Left cardiac atrium (tissue), 4 donors: ENCODE data around the gene PSMB7. TPM values are rescaled to one million over a fixed set of nuclear protein-coding genes. Genes with fewer than 3 reads are reported as not detected.

ENCODE experiments used
- ATAC-seq, 2 donors: fragments of 200-7000 bp; cut with Tn5 transposase; one replicate each; pipeline ENCODE4 v1.9.1; 2020; ENCODE audit warnings: mild to moderate bottlenecking in 2 of 2, moderate library complexity in 2 of 2
- DNase-seq: peaks from one replicate; pipeline ENCODE4 v3.0.0-alpha.2; 2020
- intact Hi-C, 2 donors: fragments of 100-400 bp; cut with DNase I; formaldehyde crosslinking; loops; one replicate each; pipeline versions ENCODE4 v1.14.1 to v1.15.1; 2022 to 2023
- long read RNA-seq: library from polyadenylated mRNA; unstranded; transcript quantifications from one replicate; pipeline ENCODE4 v2.0.0, GENCODE V29; 2021
- total RNA-seq, 2 donors: library from RNA; stranded (reverse); fragmentation: NEBNext Ultra II Directional; extraction: Animal tissue kit (Norgen Biotek cat#: 25700); gene quantifications; one replicate each; pipeline ENCODE4 v1.2.1, GENCODE V29; 2021
- donor health status: DM: no; HTN: yes; CAD: no.
- donor health status: DM: no; HTN: yes; CAD: no; lungs with severe emphysema.
- donor health status: DM: yes; HTN: yes; CAD: no.
- donor health status: Dilated cardiomyopathy.

Gene PSMB7
- total RNA-seq = 100 to 1,000 TPM; 124 to 135 TPM
- long read RNA-seq, transcript PSMB7-201 (8 exons, 980 nt) = major isoform, 48 of 55 reads
- long read RNA-seq, partial matches to known transcripts = 1 of 55 reads
- long read RNA-seq, other reads (novel, unspliced or antisense) = 6 of 55 reads

DNA sequence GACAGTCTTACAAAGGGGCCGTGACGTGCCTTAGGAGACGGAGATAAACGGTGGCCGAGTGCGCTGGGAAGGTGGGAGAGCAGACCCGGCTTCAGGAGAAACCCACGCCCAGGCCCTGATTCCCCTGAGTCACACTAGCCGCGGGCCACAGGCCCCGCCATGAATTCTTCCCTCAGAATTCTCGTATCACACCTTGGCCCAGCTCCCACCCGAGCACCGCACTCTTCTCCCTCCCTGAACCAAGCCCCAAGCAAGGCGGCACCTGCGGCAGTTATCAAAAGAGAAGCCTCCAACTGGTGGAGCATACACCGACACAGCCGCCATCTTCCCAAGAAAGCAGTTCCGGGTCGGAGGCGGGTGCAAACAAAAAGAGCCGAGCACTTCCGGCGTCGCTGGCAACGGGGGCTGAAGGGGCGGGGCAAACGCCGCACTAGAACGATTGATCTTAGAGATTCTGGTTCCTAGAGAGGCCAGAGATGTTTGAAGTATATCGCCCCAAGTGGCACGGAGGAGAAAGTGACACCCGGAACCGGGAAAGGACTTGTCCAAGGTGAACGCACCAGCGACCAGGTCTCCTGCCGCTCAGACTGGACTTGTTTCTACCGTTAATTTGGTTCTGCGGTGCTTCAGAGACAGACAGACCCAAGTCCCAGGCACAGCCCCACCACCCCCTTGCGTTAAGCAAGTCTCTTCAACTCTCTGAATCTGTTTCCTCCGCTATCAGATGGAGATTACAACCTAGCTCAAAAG, at the start of gene PSMB7:
Gene PSMB7, minus strand, starts transcription at position 341 of the 750 bp plus-strand sequence. Its CDS starts 17 bp downstream, at position 324.
- intact Hi-C loops = no loop called here
- DNase-seq = peak; percentile 96
- ATAC-seq = peak; percentile 97

DNA sequence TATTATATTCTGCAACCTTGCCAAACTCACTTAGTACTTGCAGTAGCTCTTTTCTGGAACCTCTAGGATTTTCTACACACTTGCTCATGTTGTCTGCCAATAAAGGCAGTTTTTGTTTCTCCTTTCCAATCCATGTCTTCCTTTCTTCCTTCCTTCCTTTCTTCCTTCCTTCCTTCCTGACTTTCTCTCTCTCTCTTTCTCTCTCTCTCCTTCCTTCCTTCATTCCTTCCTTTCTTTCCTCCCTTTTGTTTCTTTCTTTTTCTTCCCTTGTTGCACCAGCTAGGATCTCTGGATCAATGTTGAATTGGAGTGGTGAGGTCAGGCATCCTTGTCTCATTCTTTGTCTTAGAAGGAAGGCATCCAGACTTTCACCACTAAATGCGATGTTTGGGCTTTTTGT, 47.5 kb upstream of the PSMB7 start:
- no peak for DNase-seq
- intact Hi-C loops = no loop called here

DNA sequence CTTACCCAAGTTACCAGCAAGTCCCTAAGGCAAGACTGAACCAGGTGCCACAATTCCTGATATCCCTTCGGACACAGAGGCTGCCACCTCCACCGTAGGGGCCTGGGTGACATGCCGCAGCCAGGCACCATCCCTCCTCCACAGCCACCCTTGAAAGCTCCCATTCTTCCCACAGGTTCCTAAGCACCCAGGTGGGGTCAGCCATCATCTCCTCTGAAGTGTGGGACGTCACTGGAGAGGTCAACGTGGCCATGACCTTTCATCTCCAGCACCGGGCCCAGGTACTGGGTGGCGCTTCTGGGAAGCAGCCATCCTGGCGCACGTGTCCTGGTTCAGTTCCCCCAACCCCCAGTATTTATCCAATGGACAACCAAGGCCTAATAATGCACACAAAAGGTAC, 43.2 kb upstream of the PSMB7 start:
- intact Hi-C loops = no loop called here
- DNase-seq = no peak
- ATAC-seq = no peak

More for the DNA sequence above, 47.5 kb upstream of the PSMB7 start:
- no peak for ATAC-seq

DNA sequence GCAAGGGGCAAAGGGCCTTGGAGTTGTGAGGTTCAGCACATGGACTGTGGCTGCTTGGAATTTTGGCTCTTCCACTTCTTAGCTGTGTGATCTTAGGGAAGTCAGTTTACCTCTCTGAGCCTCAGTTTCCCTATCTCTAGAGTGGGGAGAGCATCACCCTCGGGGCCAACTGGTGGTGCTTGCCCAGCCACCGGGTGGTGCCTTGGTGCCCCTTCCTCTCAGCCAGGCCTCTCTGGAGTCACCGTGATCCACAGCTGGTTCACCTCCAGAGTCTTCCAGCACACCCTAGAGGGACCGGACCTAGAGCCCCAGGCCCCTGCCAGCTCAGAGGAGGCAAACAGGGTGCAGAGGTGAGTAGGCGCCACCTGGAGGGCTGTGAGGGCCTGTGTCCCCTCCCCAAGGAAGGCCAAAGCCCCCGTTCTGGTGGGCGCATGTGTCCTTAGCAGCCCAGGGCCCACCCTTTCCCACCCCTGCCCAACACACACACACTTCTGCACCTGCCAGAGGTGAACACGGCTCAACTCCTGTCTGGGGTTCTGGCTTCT, 42.7 kb upstream of the PSMB7 start:
- intact Hi-C loops = no loop called here
- DNase-seq = no peak
- ATAC-seq = no peak

DNA sequence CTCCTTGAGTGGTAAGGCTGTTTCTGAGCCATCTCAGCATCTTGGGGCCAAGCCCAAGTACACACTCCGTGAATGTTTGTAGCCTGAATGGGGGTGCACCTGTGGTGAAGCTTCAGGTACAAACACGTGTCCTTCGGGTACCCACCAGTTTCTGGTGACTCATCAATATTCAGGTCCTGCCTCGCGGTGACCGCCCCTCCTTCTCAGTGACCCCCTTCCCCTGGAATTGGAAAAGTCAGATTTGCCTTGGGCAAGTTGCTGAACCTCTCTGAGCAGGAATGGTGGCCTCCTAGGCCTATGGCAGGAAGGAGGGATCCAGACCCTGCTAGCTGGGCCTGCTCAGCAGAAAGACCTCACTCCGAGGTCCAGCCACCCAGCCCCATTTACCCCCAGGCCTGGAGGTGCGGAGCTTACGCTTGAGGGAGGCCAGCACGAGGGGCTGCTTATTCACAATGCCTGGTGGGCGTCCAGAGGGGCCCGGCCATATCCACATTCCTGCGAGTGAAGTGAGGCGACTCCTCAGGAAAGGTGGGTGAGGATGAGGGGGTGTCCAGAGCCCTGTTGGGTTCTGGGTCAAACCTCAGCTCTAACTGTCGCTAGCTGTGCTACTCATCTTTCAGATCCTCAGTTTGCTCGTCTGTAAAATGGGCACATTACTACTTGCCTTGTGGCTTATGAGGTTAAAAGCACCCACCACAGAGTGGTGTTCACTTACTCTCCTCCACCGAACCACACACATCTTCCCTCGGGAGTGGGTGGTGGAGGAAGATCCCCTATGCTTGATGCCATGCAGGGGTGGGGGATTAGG, 42.0 kb upstream of the PSMB7 start:
- ATAC-seq = no peak
- intact Hi-C loops = no loop called here
- no peak for DNase-seq

DNA sequence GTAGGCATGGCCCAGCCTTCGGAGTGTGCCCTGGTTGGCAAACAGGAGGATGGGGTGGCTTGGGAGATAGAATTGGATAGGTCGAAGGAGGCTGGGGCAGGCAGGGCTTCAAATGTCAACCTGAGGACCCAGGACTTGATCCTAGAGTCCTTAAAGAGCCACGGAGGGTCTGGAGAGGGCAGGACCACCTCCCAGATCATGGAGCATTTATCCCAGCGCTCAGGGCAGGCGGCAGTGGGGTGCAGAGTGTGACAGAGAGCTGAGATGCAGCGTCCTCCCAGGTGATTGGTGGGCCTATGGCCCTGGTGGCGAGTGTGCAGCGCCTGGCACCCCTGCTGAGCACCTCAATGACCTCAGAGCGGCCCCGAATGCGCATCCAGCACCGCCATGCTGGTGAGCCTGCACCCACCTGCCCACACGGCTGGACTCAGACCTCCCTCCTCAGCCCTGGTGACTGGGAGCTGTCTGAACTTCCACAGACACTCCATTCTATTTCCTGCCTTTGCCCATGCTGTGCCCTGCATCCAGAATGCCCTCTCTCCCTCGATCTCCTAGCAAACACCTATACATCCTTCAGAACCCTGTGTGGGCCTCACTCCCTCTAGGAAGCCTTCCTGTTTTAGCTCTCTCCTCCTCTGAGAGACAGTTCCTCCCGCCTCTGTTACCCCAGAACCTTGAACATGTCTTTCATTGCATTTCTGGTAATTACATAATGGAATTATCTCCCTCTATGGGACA, 41.3 kb upstream of the PSMB7 start:
- intact Hi-C loops = no loop called here
- no peak for DNase-seq
- ATAC-seq = no peak

DNA sequence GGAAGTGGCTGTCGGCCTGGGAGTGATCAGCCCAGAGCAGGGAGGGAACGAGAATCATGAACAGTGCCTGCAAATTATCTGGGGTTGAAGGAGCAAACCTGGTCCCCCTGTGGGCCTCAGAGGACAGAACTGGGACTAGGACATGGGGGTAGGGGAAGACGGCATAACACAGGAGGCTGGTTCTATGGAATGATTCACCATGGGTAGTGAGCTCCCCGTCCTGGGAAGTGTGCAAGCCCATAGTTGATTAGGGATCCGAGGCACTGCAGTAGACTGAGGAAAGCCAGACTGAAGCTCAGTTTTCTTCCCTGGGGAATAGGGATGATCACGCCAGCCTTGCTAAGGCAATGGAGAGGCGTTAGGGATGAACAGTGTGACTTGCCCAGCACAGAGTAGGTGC, 40.6 kb upstream of the PSMB7 start:
- no peak for DNase-seq
- intact Hi-C loops = no loop called here
- ATAC-seq = no peak

DNA sequence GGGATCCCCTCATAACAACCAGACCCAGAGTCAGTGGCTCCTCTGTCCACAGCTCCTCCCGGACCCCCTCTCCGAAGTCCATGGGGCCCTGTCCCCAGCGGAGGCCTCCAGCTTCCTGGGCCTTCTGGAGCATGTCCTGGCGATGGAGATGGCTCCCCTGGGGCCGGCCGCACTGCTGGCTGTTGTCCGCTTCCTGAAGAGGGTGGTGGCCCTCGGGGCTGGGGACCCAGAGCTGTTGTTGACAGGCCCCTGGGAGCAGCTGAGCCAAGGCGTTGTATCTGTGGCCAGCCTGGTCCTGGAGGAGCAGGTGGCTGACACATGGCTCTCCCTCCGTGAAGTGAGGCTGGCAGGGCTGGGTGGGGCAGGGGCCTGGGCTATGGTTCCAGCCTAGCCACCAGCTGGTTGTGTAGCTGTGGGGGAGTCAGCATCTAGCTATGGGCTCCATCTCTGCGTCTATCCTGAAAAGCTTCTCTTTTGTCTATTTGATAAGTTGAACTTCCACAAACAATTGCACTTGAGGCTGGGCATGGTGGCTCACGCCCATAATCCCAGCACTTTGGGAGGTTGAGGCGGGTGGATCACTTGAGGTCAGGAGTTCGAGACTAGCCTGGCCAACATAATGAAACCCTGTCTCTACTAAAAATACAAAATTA, 39.7 kb upstream of the PSMB7 start:
- ATAC-seq (no peak), DNase-seq (no peak)
- intact Hi-C loops = no loop called here

DNA sequence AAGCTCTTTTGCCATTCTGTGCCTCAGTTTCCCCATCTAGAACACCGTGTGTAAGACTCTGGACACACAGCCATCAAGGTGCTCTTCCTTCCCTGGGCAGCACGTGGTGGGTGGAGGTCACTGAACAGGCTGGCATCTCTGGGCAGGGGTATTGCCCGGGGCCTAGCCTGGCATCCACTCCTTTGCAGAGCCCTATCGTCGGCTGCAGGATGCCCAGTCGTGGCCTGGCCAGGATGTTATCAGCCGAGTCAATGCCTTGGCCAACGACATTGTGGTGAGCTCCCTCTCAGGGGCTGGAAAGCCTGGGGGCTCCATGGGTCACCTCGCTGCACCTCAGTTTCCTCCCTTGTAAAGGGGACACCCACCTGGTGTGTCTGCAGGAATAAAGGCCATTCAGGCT, 39.1 kb upstream of the PSMB7 start:
- intact Hi-C loops = no loop called here
- DNase-seq (no peak), ATAC-seq (no peak)

DNA sequence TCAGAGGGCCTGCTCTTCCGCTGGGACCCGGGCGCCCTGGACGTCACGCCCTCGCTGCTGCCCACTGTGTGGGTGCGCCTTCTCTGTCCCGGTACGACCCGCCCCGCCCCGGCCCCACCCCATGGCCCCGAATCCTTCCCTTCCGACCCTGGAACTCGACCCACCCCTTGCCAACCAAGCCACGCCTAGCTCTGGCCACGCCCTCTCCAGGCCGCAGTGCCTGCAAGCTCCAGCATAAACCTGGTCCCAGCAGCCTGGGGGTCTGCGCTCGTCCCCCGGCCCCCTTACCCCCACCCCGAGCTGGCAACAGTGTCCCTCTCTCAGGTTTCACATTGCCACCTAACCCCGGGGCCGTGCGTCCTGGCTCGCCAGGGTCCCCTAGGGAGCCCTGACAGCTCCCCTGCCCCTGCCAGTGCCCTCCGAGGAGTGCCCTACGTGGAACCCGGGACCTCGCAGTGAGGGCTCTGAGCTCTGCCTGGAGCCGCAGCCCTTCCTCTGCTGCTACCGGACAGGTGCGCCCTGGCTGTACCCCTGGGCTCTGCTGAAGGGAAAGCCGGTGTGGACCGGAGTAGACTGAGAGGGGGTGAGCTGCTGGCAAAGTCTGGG, 38.4 kb upstream of the PSMB7 start:
- DNase-seq = no peak
- intact Hi-C loops = no loop called here
- no peak for ATAC-seq

DNA sequence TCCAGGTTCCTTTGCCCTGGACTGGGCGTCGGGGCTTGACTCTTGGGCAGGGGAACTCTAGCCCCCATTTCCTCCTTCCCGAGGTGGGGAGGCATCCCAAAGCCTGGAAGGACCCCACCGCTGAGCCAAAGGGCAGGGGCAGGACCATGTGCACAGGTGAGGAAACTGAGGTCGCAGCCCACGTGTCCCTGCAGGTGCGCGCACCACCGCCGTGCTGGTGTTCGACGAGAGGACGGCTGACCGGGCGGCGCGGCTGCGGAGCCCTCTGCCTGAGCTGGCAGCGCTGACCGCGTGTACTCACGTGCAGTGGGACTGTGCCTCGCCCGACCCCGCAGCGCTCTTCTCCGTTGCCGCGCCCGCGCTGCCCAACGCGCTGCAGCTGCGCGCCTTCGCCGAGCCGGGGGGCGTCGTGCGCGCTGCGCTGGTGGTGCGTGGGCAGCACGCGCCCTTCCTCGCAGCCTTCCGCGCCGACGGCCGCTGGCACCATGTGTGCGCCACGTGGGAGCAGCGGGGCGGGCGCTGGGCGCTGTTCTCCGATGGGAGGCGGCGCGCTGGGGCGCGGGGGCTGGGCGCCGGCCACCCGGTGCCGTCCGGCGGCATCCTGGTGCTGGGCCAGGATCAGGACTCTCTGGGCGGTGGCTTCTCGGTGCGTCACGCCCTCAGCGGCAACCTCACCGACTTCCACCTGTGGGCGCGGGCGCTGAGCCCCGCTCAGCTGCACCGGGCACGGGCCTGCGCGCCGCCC, 37.8 kb upstream of the PSMB7 start:
- DNase-seq (no peak), ATAC-seq (no peak)
- intact Hi-C loops = no loop called here

DNA sequence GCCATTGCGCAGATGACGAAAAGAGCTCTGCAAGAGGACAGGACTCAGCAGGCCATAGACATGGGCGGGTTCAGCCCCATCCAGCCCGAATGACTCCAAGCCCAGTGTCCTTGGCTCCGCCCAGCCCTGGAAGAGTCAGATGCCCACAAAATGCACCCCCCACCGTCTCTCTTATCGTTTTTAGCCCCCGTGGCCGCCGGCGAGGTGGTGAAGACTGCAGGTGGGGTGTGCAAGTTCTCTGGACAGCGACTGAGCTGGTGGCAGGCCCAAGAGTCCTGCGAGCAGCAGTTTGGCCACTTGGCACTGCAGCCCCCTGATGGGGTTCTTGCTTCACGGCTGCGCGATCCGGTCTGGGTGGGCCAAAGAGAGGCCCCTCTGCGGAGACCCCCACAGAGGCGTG, 37.1 kb upstream of the PSMB7 start:
- DNase-seq (no peak), ATAC-seq (no peak)
- intact Hi-C loops = no loop called here

DNA sequence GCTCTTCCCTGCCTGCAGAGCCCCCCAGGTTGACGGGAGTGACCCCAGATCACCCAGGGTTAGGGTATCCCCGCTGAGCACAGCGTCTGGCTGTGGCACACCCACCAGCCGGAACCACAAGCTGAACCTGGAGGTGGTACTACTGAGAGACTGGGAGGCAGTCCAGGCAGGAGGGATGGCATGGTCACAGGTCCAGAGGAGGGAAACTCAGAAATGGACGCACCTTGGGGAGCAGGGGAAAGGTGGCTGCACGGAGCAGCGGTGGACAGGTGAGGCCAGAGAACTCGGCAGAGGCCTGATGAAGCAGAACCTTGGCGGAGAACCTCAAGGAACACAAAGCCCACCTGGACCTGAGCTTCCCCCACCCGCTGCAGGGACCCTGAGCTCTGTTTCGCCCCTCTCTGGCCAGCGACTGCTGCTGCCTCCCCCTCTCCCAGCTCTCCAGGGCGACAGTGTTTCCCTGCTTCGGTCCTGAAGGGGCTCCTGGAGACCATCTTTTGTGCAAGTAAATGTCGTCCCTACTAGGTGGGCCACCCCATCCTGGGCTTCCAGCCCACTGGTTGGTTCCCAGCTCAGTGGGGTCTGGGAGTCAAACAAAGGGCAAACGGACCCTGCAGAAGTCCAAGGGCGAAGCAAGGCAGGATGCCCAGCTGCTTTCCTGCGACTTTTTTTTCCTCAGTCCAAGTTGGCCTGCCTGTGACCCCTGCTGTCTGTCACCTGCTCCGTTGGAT, 35.9 kb upstream of the PSMB7 start:
- ATAC-seq (no peak), DNase-seq (no peak)
- intact Hi-C loops = no loop called here

DNA sequence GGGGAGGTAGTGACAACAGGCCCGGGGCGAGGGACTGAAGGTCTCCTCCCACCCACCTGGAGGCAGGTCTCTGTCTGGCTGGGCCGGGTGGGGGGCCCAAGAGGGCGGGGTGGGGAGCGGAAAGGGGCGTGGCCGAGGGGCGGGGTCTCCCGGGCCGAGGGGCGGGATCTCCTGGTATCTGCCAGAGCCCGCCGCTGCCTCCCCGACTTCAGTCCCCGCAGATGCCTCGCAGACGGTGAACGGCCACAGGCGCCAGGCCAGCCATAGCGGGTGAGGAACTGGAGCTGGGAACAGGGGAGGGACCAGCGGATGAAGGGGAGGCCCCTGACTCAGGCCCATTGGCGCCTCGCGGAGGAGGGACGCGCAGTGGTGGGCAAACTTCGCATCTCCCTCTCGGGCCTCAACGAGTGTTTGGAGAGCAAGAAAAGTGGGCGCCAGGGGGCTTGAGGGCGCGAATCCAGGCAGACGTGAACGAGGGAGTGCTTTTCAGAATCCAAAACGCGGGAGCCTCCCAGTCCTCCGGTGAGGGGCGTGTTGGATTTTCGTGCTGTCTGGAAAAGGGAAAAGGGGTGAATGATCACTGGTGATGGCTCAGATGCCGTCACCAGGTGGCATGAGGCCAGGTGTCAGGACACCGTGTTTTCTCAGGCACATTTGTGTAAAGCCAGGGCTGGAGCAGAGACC, 35.1 kb upstream of the PSMB7 start, which contains the start of gene ADGRD2:
Gene ADGRD2, plus strand, starts transcription at position 211 of the 684 bp plus-strand sequence. CDS start 1,216 bp downstream, outside the sequence.
- intact Hi-C loops = no loop called here
- peak; percentile 4 to 29 for ATAC-seq
- no peak for DNase-seq

DNA sequence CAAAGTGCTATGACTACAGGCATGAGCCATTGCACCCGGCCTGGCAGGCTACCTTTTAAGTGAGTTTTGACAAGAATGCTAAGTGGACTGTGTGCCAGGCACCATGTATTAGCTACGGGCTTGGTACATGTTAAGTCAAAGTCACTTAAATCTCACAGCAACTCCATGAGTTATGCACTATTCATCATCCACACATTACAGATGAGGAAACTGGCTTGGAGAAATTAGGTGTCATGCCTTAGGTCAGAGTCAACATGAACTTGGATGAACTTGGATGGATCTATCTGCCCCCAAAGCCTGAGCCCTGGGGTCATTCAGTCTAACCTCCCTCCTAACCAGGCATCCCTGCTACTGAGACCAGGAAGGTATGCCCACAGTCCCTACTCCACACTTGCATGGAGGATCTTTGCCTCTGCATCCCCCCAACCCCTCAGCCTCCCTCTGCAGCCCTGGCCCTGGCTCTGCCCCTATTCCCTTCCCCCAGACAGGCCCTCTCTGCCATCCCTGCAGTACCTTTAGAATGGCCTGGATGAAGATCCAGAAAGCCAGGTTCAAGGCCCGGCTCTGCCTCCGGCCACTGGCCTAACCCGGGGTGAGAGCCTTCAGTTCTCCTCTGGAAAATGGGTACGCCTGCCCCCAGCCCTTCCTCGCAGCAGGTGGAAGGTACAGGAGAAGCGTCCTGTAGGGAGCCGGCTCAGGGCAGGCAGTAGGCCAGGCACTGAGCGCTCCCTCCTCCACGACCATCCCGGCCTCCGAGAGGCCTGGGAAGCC, 34.3 kb upstream of the PSMB7 start:
- intact Hi-C loops = no loop called here
- no peak for ATAC-seq
- no peak for DNase-seq

DNA sequence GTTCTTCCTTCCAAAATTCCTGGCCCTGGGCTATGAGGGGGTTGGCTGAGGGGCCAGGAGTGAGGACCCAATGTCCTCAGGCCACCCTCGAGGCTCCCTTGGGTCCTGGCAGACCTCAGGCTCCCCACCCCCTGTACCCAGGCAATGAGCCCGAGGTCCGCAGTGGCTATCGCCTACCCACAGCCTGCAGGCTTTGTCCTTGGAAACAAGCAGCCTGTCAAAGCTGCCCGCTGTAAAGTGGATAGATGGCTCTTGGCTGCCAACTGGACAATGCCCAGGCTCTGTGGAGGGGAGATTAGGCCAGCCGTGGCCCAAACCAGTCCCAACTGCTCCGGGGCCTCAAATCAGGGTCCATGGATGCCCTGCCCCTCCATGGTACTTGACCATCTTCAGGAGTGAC, 32.8 kb upstream of the PSMB7 start:
- peak; percentile 65 for DNase-seq
- peak; percentile 91 to 95 for ATAC-seq
- intact Hi-C loops = no loop called here
